Peyer's patch (tissue), 4 donors: Measurements from ENCODE around the gene MACROD2. TPM values are rescaled to one million over a fixed set of nuclear protein-coding genes. Genes with fewer than 3 reads are reported as not detected.
"Not testable (repeated sequence)": the region's sequence is repeated elsewhere in the genome, so short reads cannot be mapped to it uniquely, and the experiment has no call there.

Source experiments
- DNase-seq, 3 donors: peaks; one replicate each; pipeline ENCODE4 v3.0.0-alpha.2; 2017 to 2019
- H3K27ac ChIP-seq, 4 donors: fragments of 200-600 bp; sonication (generic); one replicate each; pipeline ENCODE4 v1.5.1; 2016 to 2019
- H3K27me3 ChIP-seq, 2 donors: fragments of 200-600 bp; sonication (generic); one replicate each; pipeline ENCODE4 v1.5.1; 2019
- H3K36me3 ChIP-seq, 3 donors: fragments of 200-600 bp; sonication (generic); one replicate each; pipeline ENCODE4 v1.5.1; 2016 to 2019
- H3K4me1 ChIP-seq, 4 donors: fragments of 200-600 bp; sonication (generic); one replicate each; pipeline ENCODE4 v1.5.1; 2016 to 2019
- H3K4me3 ChIP-seq, 4 donors: fragments of 200-600 bp; sonication (generic); 1 replicate in 3 of 4; 2 replicates in 1 of 4; pipeline ENCODE4 v1.5.1; 2016 to 2019; ENCODE audit warnings: mild to moderate bottlenecking in 1 of 4
- H3K9me3 ChIP-seq, 4 donors: fragments of 200-600 bp; sonication (generic); one replicate each; pipeline ENCODE4 v1.5.1; 2016 to 2019; ENCODE audit warnings: mild to moderate bottlenecking in 1 of 4
- CTCF ChIP-seq, 6 experiments: fragments of 450-650 bp in 4 of 6; fragments of 200-600 bp in 2 of 6; sonication (generic) in 1 of 6; IDR thresholded peaks; one replicate each; pipeline ENCODE4 v1.5.1; 2017 to 2019; ENCODE audit warnings: antibody characterized with exemption in 6 of 6, mild to moderate bottlenecking in 3 of 6, moderate library complexity in 1 of 6
- POLR2A ChIP-seq, 2 donors: fragments of 450-650 bp; IDR thresholded peaks; one replicate each; pipeline ENCODE4 v1.5.1; 2017; ENCODE audit warnings: antibody characterized with exemption in 2 of 2, mild to moderate bottlenecking in 2 of 2, moderate library complexity in 2 of 2
- total RNA-seq, 4 donors: library from RNA; depleted of rRNA; stranded (reverse); fragments of >200 nt; gene quantifications; one replicate each; pipeline ENCODE4 v1.1.0, GENCODE V29; 2016

The MACROD2 gene
- total RNA-seq, 4 donors from 2014 or later, result 2.5 to 10.7 (median 6.5) TPM

GRCh38 chr20:15005300-15005986, 1010.1 kb downstream of the MACROD2 start:
- DNase-seq, result no peak
- Histone ChIP-seq H3K4me1 (no peaks in the 10 kb centered on the region), H3K36me3 (no peaks in the 10 kb centered on the region), H3K27me3 (no peaks in the 10 kb centered on the region), H3K27ac (no peak overlapping the region), H3K4me3 (no peak overlapping the region), H3K9me3 (no peaks in the 10 kb centered on the region)
- TF ChIP-seq CTCF (IDR thresholded peaks at IDR 0.05), result no peak
- no peak for TF ChIP-seq POLR2A (IDR thresholded peaks at IDR 0.05)

GRCh38 chr20:15011631-15012030, 1016.3 kb downstream of the MACROD2 start:
- TF ChIP-seq CTCF (IDR thresholded peaks at IDR 0.05) (no peak), POLR2A (IDR thresholded peaks at IDR 0.05) (no peak)
- Histone ChIP-seq H3K9me3 (no peaks in the 10 kb centered on the region), H3K27ac (no peak overlapping the region), H3K4me3 (no peak overlapping the region), H3K4me1 (no peaks in the 10 kb centered on the region), H3K27me3 (no peaks in the 10 kb centered on the region), H3K36me3 (no peaks in the 10 kb centered on the region)
- DNase-seq, result no peak

- no peak for TF ChIP-seq CTCF (IDR thresholded peaks at IDR 0.05)
- no peak for TF ChIP-seq POLR2A (IDR thresholded peaks at IDR 0.05)
- no peaks in the 10 kb centered on the region for H3K27me3 ChIP-seq
- H3K9me3 ChIP-seq, result no peaks in the 10 kb centered on the region
- H3K4me1 ChIP-seq, result no peaks in the 10 kb centered on the region
- DNase-seq, result no peak
- no peaks in the 10 kb centered on the region for H3K36me3 ChIP-seq
- no peak overlapping the region for H3K27ac ChIP-seq
- H3K4me3 ChIP-seq, result no peak overlapping the region
Observed at GRCh38 chr20:15012566-15012965, 1017.2 kb downstream of the MACROD2 start.

GRCh38 chr20:15016875-15017274, 1021.6 kb downstream of the MACROD2 start:
- not testable (repeated sequence) for H3K27ac ChIP-seq, H3K9me3 ChIP-seq, H3K27me3 ChIP-seq, DNase-seq, H3K36me3 ChIP-seq, H3K4me3 ChIP-seq, H3K4me1 ChIP-seq

- Histone ChIP-seq H3K36me3 (no peaks in the 10 kb centered on the region), H3K27ac (no peak overlapping the region), H3K27me3 (no peaks in the 10 kb centered on the region), H3K4me3 (no peak overlapping the region), H3K9me3 (no peaks in the 10 kb centered on the region), H3K4me1 (no peaks in the 10 kb centered on the region)
- DNase-seq, result no peak
- no peak for TF ChIP-seq CTCF (IDR thresholded peaks at IDR 0.05)
- no peak for TF ChIP-seq POLR2A (IDR thresholded peaks at IDR 0.05)
Observed at GRCh38 chr20:15018966-15019365, 1023.6 kb downstream of the MACROD2 start.

- Histone ChIP-seq H3K27me3 (no peaks in the 10 kb centered on the region), H3K36me3 (no peaks in the 10 kb centered on the region), H3K4me1 (no peaks in the 10 kb centered on the region), H3K4me3 (no peak overlapping the region), H3K27ac (no peak overlapping the region), H3K9me3 (no peaks in the 10 kb centered on the region)
- DNase-seq, result no peak
- TF ChIP-seq CTCF (IDR thresholded peaks at IDR 0.05) (no peak), POLR2A (IDR thresholded peaks at IDR 0.05) (no peak)
Observed at GRCh38 chr20:15020845-15021244, 1025.5 kb downstream of the MACROD2 start.
